ENCODE data around the gene GAREM1.

DNA sequence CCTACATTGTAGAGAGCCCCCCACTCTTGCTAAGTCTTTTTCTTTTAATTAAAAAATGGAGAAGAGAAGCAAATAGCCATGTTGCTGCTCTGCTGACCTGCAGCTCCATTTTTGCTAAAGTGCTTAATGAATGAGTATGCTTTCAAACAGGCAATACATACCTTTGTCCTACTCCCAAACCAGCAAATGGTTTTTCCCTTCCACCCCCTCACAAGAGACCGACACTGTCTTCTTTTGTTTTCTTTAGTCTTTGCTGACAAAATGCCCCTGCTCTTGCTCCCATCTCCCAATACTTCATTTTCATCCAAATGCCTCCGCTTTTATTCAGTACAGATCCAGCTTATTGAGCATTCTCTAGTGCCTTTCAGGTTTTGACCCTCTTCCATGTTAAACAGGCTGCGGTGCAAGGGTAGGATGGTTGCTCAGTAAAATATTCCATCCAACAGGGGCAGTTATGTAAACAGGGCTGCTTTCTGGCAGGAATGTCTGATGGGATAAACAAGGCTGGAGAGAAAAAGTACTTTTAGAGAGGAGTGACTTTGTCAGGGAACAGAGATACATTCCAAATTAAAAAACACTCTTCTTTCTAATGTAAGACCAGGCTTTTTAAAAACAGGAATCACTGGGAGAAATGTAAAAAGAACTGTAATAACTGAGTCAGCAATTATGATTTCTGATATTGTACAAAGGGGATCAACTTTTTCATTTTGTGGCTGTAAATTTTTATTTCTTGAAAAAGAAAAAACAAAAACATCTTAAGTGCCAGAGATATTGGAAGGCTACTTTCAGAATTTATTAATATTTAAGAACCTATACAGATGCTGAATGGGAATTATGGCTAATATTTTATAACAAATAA lies 144.0 kb downstream of the GAREM1 start:
- TF ChIP-seq, protein P1, sequence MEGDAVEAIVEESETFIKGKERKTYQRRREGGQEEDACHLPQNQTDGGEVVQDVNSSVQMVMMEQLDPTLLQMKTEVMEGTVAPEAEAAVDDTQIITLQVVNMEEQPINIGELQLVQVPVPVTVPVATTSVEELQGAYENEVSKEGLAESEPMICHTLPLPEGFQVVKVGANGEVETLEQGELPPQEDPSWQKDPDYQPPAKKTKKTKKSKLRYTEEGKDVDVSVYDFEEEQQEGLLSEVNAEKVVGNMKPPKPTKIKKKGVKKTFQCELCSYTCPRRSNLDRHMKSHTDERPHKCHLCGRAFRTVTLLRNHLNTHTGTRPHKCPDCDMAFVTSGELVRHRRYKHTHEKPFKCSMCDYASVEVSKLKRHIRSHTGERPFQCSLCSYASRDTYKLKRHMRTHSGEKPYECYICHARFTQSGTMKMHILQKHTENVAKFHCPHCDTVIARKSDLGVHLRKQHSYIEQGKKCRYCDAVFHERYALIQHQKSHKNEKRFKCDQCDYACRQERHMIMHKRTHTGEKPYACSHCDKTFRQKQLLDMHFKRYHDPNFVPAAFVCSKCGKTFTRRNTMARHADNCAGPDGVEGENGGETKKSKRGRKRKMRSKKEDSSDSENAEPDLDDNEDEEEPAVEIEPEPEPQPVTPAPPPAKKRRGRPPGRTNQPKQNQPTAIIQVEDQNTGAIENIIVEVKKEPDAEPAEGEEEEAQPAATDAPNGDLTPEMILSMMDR (IDR thresholded peaks at IDR 0.05; ENCODE audit: extremely low read depth in 1 of 2, insufficient read depth in 1 of 2, low read depth in 1 of 2, low read length in 2 of 2): no peak
- TF ChIP-seq MYC (IDR thresholded peaks at IDR 0.05; ENCODE audit: low read depth, low read length) (no peak), POLR2AphosphoS5 (IDR thresholded peaks at IDR 0.05; ENCODE audit: insufficient read depth, low read depth, low read length) (no peak), EZH2 (IDR thresholded peaks at IDR 0.05; ENCODE audit: borderline replicate concordance, low read depth, low read length, severe bottlenecking) (no peak), POLR2A (IDR thresholded peaks at IDR 0.05; ENCODE audit: low read depth, low read length) (no peak), FOS (IDR thresholded peaks at IDR 0.05; ENCODE audit: borderline replicate concordance, insufficient read depth, low read length) (no peak), JUN (IDR thresholded peaks at IDR 0.05; ENCODE audit: borderline replicate concordance, insufficient read depth, insufficient read length, low read depth) (no peak)
- TF ChIP-seq, protein P2, sequence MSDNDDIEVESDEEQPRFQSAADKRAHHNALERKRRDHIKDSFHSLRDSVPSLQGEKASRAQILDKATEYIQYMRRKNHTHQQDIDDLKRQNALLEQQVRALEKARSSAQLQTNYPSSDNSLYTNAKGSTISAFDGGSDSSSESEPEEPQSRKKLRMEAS (IDR thresholded peaks at IDR 0.05; ENCODE audit: insufficient read depth, insufficient read length): no peak

Data from endothelial cell of umbilical vein (primary cell).